Vagina (tissue), 2 donors: ENCODE measurements around the gene LDLRAD3. TPM values are rescaled to one million over a fixed set of nuclear protein-coding genes. Genes with fewer than 3 reads are reported as not detected.

Experiments
- DNase-seq, 2 donors: peaks; one replicate each; pipeline ENCODE4 v3.0.0-alpha.2; 2017; ENCODE audit errors: extremely low spot score in 2 of 2
- H3K27ac ChIP-seq: fragments of 200-600 bp; sonication (generic); one replicate; pipeline ENCODE4 v1.5.1; 2019
- H3K27me3 ChIP-seq: fragments of 200-600 bp; sonication (generic); one replicate; pipeline ENCODE4 v1.5.1; 2019
- H3K36me3 ChIP-seq, 2 donors: fragments of 200-600 bp; sonication (generic); one replicate each; pipeline ENCODE4 v1.5.1; 2017 to 2019
- H3K4me1 ChIP-seq: fragments of 200-600 bp; sonication (generic); one replicate; pipeline ENCODE4 v1.5.1; 2019
- H3K4me3 ChIP-seq, 2 donors: fragments of 200-600 bp; sonication (generic); 1 replicate in 1 of 2; 2 replicates in 1 of 2; pipeline ENCODE4 v1.5.1; 2016 to 2019
- H3K9me3 ChIP-seq: fragments of 200-600 bp; sonication (generic); one replicate; pipeline ENCODE4 v1.5.1; 2019
- POLR2A ChIP-seq, 2 donors: fragments of 450-650 bp; IDR thresholded peaks; one replicate each; pipeline ENCODE4 v1.6.1; 2017; ENCODE audit warnings: antibody characterized with exemption in 2 of 2, mild to moderate bottlenecking in 2 of 2, moderate library complexity in 2 of 2
- POLR2AphosphoS5 ChIP-seq, 2 donors: sonication (generic); formaldehyde crosslinking; IDR thresholded peaks; one replicate each; pipeline ENCODE4 v1.9.0; 2017; ENCODE audit warnings: antibody characterized with exemption in 2 of 2, mild to moderate bottlenecking in 2 of 2, low read depth in 1 of 2; ENCODE audit not compliant: insufficient read depth in 1 of 2
- intact Hi-C: fragments of 100-400 bp; cut with DNase I; formaldehyde crosslinking; loops from one replicate; pipeline ENCODE4 v1.15.1; 2023
- total RNA-seq: library from RNA; depleted of rRNA; stranded (reverse); fragments of >200 nt; gene quantifications from one replicate; pipeline ENCODE4 v1.2.3, GENCODE V29; 2016
- TF ChIP-seq, protein P1 (sequence below), 3 experiments: fragments of 450-650 bp in 2 of 3; fragments of 200-600 bp in 1 of 3; sonication (generic) in 1 of 3; IDR thresholded peaks; one replicate each; pipeline ENCODE4 v1.5.1; 2017 to 2019; ENCODE audit warnings: antibody characterized with exemption in 3 of 3, mild to moderate bottlenecking in 2 of 3, moderate library complexity in 2 of 3

Gene LDLRAD3
- total RNA-seq, 1 donor from 2014 or later = 34.4 TPM

DNA sequence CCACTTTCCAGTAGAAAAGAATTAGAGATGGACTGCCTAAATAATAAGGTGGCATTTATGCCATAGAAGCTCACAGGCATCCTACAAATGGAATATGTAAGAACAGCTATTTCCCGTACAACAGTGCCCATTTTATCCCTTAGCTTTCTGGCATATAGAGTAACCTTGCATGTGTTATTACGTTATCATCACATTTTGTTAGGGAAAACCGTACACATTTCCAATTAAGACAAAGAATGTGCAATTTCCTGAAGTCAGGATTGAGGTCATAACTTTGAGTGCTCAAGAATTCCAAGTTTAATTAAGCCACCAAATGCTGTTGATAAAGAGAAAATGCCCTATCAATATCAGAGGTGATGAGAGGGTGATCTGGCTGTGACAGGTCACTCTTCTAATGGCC, 58.9 kb downstream of the LDLRAD3 start:
- Histone ChIP-seq H3K9me3 (no peaks in the 10 kb centered on the region), H3K4me1 (peaks cover 25% of the 10 kb centered on the region), H3K36me3 (no peaks in the 10 kb centered on the region), H3K27me3 (no peaks in the 10 kb centered on the region), H3K4me3 (no peak overlapping the region), H3K27ac (no peak overlapping the region)
- intact Hi-C loops = no loop called here
- no peak for TF ChIP-seq POLR2A (IDR thresholded peaks at IDR 0.05)
- TF ChIP-seq POLR2AphosphoS5 (IDR thresholded peaks at IDR 0.05; ENCODE audit: insufficient read depth in 1 of 2, low read depth in 1 of 2) = no peak
- TF ChIP-seq, protein P1, sequence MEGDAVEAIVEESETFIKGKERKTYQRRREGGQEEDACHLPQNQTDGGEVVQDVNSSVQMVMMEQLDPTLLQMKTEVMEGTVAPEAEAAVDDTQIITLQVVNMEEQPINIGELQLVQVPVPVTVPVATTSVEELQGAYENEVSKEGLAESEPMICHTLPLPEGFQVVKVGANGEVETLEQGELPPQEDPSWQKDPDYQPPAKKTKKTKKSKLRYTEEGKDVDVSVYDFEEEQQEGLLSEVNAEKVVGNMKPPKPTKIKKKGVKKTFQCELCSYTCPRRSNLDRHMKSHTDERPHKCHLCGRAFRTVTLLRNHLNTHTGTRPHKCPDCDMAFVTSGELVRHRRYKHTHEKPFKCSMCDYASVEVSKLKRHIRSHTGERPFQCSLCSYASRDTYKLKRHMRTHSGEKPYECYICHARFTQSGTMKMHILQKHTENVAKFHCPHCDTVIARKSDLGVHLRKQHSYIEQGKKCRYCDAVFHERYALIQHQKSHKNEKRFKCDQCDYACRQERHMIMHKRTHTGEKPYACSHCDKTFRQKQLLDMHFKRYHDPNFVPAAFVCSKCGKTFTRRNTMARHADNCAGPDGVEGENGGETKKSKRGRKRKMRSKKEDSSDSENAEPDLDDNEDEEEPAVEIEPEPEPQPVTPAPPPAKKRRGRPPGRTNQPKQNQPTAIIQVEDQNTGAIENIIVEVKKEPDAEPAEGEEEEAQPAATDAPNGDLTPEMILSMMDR (IDR thresholded peaks at IDR 0.05) = no peak
- no peak for DNase-seq

DNA sequence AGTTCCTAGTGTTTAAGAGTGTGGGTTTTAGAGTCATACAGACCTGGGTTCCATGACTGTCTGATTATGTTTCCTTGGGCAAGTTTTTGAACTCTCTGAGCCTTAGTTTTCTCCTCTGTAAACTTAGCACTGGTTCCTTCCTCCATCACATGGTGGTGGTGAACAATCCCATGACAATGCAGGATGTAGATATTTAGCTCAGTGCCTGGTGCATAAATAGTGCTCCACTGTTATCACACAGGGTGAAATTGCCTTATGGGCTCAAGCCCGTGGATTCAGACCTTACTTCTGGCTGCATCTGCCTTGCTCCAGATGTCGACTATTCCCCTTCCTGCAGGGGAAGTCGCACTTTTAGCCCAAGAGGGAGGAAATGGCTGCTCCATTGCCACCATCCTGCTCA, 62.7 kb downstream of the LDLRAD3 start:
- TF ChIP-seq POLR2AphosphoS5 (IDR thresholded peaks at IDR 0.05; ENCODE audit: insufficient read depth in 1 of 2, low read depth in 1 of 2) (no peak), POLR2A (IDR thresholded peaks at IDR 0.05) (no peak)
- TF ChIP-seq, protein P1 (IDR thresholded peaks at IDR 0.05) = no peak
- no peak overlapping the region for H3K4me3 ChIP-seq
- H3K4me1 ChIP-seq = peaks cover 50% of the 10 kb centered on the region
- no peak for DNase-seq
- H3K9me3 ChIP-seq = no peaks in the 10 kb centered on the region
- no peaks in the 10 kb centered on the region for H3K36me3 ChIP-seq
- H3K27ac ChIP-seq = no peak overlapping the region
- intact Hi-C loops = no loop called here
- no peaks in the 10 kb centered on the region for H3K27me3 ChIP-seq

DNA sequence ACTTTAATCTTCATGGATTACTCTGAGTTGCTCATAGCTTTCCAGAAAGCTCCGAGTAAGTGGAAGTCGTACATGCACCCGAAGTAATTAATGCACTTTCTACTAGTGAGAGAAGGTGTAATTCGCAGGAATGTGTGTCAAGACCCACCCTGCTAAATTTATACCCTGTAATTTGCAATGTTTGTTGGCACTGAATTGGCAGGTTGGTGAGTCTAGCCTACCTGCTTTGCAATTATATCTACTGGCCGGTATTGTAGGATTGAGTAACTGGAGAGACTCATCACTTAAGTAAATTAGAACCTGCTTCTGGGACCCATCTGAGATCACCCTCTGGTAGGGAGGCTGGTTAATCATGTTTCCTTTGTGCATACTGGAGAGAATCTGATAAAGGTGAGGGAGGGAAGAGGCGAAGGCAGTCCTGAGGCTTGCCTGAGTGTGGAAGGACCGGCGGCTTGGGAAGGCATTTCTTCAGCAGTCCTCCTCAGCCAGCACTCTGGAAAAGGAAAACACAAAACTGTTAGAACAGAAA, 63.3 kb downstream of the LDLRAD3 start:
- H3K4me3 ChIP-seq = no peak overlapping the region
- TF ChIP-seq, protein P1 (IDR thresholded peaks at IDR 0.05) = no peak
- no peak for TF ChIP-seq POLR2AphosphoS5 (IDR thresholded peaks at IDR 0.05; ENCODE audit: insufficient read depth in 1 of 2, low read depth in 1 of 2)
- TF ChIP-seq POLR2A (IDR thresholded peaks at IDR 0.05) = no peak
- intact Hi-C loops = no loop called here
- no peak for DNase-seq
- H3K9me3 ChIP-seq = no peaks in the 10 kb centered on the region
- no peaks in the 10 kb centered on the region for H3K27me3 ChIP-seq
- no peaks in the 10 kb centered on the region for H3K36me3 ChIP-seq
- no peak overlapping the region for H3K27ac ChIP-seq
- peaks cover 43% of the 10 kb centered on the region for H3K4me1 ChIP-seq

DNA sequence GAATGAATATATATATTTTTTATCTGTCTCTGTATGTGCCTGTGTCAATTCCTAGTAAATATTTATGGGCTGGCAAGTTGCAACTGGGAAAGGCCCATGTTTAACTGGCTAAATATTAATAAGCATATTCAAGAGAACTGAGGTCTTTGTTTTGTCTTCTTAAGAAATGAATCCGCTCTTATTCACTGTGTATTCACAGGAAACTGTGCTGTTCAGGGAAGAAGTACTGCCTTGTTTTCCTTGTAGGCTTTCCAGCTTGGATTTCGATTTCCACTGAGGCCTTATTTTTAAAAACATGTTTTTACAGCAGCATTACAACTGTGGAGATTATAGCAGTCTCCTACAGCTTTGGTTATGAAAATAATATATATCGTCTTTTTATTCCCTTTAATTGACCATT, 64.7 kb downstream of the LDLRAD3 start:
- intact Hi-C loops = no loop called here
- Histone ChIP-seq H3K27ac (no peak overlapping the region), H3K4me3 (no peak overlapping the region), H3K4me1 (peaks cover 40% of the 10 kb centered on the region), H3K36me3 (no peaks in the 10 kb centered on the region), H3K27me3 (no peaks in the 10 kb centered on the region), H3K9me3 (no peaks in the 10 kb centered on the region)
- TF ChIP-seq, protein P1 (IDR thresholded peaks at IDR 0.05) = no peak
- DNase-seq = no peak

DNA sequence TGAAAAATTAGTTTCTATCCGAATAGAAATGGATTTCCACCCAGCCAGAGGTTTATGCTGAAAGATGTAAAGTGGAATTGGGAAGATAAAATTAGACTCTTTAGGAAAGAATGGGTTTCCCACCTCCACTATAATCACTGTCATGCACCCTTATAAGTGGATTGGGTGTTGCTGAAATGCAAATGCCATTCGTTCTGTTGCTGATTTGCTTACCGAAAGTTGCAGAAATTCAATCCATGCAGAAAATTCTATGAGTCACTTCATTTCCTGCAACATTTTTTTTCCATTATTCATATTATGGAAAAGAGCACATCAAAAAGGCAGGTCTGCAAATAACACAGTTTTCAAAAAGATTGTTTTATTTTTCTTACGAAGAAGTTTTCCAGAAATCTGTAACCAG, 65.6 kb downstream of the LDLRAD3 start:
- H3K4me1 ChIP-seq = peaks cover 49% of the 10 kb centered on the region
- H3K27me3 ChIP-seq = no peaks in the 10 kb centered on the region
- intact Hi-C loops = no loop called here
- no peak overlapping the region for H3K4me3 ChIP-seq
- H3K36me3 ChIP-seq = no peaks in the 10 kb centered on the region
- no peaks in the 10 kb centered on the region for H3K9me3 ChIP-seq
- no peak overlapping the region for H3K27ac ChIP-seq
- DNase-seq = no peak
- TF ChIP-seq, protein P1 (IDR thresholded peaks at IDR 0.05) = no peak
- no peak for TF ChIP-seq POLR2AphosphoS5 (IDR thresholded peaks at IDR 0.05; ENCODE audit: insufficient read depth in 1 of 2, low read depth in 1 of 2)
- TF ChIP-seq POLR2A (IDR thresholded peaks at IDR 0.05) = no peak
